Cardiac muscle cell (in vitro differentiated cells and primary cell): Measurements from ENCODE around the gene USP54. TPM values are rescaled to one million over a fixed set of nuclear protein-coding genes. Genes with fewer than 3 reads are reported as not detected.
A peak's percentile ranks its signal among the peaks of the same experiment; 100 is the strongest.

Experiments used
- DNase-seq, 2 donors: peaks; one replicate each; pipeline versions ENCODE4 v3.0.0 to v3.0.0-alpha.2; 2010 to 2017; ENCODE audit warnings: low read depth in 1 of 2, low spot score in 1 of 2
- H3K27ac ChIP-seq: fragments of 200-600 bp; sonication (generic); 2 replicates; pipeline ENCODE4 v1.5.1; 2016
- H3K27me3 ChIP-seq: fragments of 200-600 bp; sonication (generic); 2 replicates; pipeline ENCODE4 v1.6.0; 2016; ENCODE audit warnings: control low read depth
- H3K36me3 ChIP-seq: fragments of 200-600 bp; sonication (generic); 2 replicates; pipeline ENCODE4 v1.5.1; 2016; ENCODE audit warnings: control low read depth
- H3K4me1 ChIP-seq: fragments of 200-600 bp; sonication (generic); 2 replicates; pipeline ENCODE4 v1.8.1; 2017; ENCODE audit warnings: low read depth, mild to moderate bottlenecking, mixed run types
- H3K4me3 ChIP-seq: fragments of 200-600 bp; sonication (generic); 2 replicates; pipeline ENCODE4 v1.5.1; 2016; ENCODE audit warnings: mild to moderate bottlenecking
- H3K9me3 ChIP-seq: fragments of 200-600 bp; sonication (generic); 2 replicates; pipeline ENCODE4 v1.5.1; 2017; ENCODE audit warnings: low read depth, mild to moderate bottlenecking, control low read depth
- polyA plus RNA-seq: library from polyadenylated mRNA; unstranded; fragments of >200 nt; fragmentation: Nextera tagmentation; extraction: Ambion mirVana; gene quantifications from 2 replicates; pipeline ENCODE4 v1.2.1, GENCODE V29; 2016
- total RNA-seq: library from RNA; depleted of rRNA; stranded (reverse); fragments of >200 nt; gene quantifications from 2 replicates; pipeline ENCODE4 v1.2.3, GENCODE V29; 2016
- TF ChIP-seq, protein P1 (sequence below): IDR thresholded peaks from 2 replicates; pipeline ENCODE4 v1.5.1; 2012; ENCODE audit warnings: low read depth, mild to moderate bottlenecking, low read length

The USP54 gene
- total and polyA plus RNA-seq, 2 experiments from 2014 or later: 10.6 to 12.4 TPM

GRCh38 chr10:73554721-73555120, 36.4 kb downstream of the USP54 start:
- Histone ChIP-seq H3K9me3 (no peaks in the 10 kb centered on the region), H3K36me3 (no peaks in the 10 kb centered on the region), H3K27me3 (no peaks in the 10 kb centered on the region), H3K27ac (no peak overlapping the region), H3K4me1 (peaks cover 9% of the 10 kb centered on the region), H3K4me3 (no peak overlapping the region)
- no peak for DNase-seq
- TF ChIP-seq, protein P1, sequence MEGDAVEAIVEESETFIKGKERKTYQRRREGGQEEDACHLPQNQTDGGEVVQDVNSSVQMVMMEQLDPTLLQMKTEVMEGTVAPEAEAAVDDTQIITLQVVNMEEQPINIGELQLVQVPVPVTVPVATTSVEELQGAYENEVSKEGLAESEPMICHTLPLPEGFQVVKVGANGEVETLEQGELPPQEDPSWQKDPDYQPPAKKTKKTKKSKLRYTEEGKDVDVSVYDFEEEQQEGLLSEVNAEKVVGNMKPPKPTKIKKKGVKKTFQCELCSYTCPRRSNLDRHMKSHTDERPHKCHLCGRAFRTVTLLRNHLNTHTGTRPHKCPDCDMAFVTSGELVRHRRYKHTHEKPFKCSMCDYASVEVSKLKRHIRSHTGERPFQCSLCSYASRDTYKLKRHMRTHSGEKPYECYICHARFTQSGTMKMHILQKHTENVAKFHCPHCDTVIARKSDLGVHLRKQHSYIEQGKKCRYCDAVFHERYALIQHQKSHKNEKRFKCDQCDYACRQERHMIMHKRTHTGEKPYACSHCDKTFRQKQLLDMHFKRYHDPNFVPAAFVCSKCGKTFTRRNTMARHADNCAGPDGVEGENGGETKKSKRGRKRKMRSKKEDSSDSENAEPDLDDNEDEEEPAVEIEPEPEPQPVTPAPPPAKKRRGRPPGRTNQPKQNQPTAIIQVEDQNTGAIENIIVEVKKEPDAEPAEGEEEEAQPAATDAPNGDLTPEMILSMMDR: no peak

DNA sequence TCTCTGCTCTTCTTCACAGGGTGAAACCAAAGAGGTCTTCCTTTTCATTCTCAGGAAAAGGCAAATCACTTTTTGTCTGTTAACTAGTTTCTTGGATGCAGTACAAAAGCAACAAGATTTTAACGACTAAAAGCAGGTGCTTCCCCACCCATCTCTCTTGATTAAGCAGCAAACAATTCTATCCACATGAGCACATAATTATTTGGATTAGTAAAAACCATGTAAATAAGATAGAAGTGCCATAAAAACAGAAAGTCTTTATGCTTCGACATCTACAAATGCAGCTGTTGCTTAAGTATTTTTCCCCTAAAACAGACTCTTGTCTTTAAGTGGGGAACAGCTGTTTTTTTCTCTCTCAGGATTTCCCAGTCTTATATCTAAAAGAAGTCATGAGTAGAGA, 37.4 kb downstream of the USP54 start:
- Histone ChIP-seq H3K9me3 (no peaks in the 10 kb centered on the region), H3K27me3 (no peaks in the 10 kb centered on the region), H3K4me1 (peaks cover 9% of the 10 kb centered on the region), H3K4me3 (no peak overlapping the region), H3K36me3 (no peaks in the 10 kb centered on the region), H3K27ac (peak overlapping the region; percentile 35)
- DNase-seq: no peak
- TF ChIP-seq, protein P1: no peak

- H3K36me3 ChIP-seq: no peaks in the 10 kb centered on the region
- no peaks in the 10 kb centered on the region for H3K27me3 ChIP-seq
- no peak for DNase-seq
- H3K4me3 ChIP-seq: no peak overlapping the region
- no peaks in the 10 kb centered on the region for H3K9me3 ChIP-seq
- TF ChIP-seq, protein P1: no peak
- peak overlapping the region; percentile 35 for H3K27ac ChIP-seq
- H3K4me1 ChIP-seq: peaks cover 9% of the 10 kb centered on the region
Observed at GRCh38 chr10:73552819-73553715, 38.1 kb downstream of the USP54 start.

DNA sequence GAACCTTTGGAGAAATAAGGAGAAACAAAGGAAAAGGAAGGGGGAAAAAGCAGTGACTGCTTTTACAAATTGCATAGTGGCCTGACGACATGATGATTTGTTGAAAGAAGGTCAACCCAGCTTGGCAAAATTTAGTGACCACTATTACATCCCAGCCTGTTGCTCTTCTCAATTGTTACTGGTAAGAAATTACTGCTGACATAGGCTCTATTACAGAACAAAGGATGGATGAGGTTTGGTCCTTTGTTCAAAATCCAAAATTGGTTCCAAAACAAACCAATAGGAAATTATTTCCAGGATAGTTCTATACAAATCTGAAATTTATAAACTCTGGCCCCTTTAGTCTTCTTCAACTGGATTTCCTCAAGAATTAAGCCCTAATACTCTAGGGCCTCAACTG, 39.6 kb downstream of the USP54 start:
- Histone ChIP-seq H3K27me3 (no peaks in the 10 kb centered on the region), H3K9me3 (no peaks in the 10 kb centered on the region), H3K4me3 (no peak overlapping the region), H3K4me1 (peaks cover 9% of the 10 kb centered on the region), H3K27ac (no peak overlapping the region), H3K36me3 (no peaks in the 10 kb centered on the region)
- no peak for DNase-seq
- TF ChIP-seq, protein P1: no peak

DNA sequence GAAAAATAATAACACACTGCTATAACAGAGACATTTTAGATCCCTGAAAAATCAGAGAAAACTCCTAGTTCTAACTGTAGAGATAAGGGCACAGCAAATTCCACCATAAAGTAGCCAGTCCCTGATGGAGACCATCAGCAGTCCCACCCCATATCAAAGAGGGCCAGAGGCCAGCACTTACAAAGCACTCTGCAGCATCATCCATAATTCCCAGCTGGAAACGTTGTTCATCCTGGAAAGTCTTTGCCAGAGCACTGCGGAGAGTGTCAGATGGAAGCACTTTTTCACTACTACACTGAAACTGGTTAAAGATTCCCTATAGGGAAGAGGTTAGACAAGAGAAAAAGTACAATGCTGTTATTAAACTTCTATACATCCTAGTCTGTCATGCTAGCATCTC, 45.8 kb downstream of the USP54 start:
- Histone ChIP-seq H3K4me3 (no peak overlapping the region), H3K9me3 (no peaks in the 10 kb centered on the region), H3K27me3 (no peaks in the 10 kb centered on the region), H3K4me1 (no peaks in the 10 kb centered on the region), H3K36me3 (no peaks in the 10 kb centered on the region), H3K27ac (no peak overlapping the region)
- TF ChIP-seq, protein P1: no peak
- no peak for DNase-seq
